BE2C (cell line): Measurements from ENCODE around the gene PHTF2.

ENCODE experiments used
- DNase-seq: peaks from one replicate; pipeline ENCODE4 v3.0.0-alpha.2; 2020
- H3K27me3 ChIP-seq: fragments of 250-450 bp; sonication (Bioruptor Pico); 2 replicates; pipeline ENCODE4 v1.5.1; 2020; ENCODE audit warnings: mild to moderate bottlenecking
- H3K36me3 ChIP-seq: fragments of 250-450 bp; sonication (Bioruptor Pico); 2 replicates; pipeline ENCODE4 v1.5.1; 2020; ENCODE audit warnings: mild to moderate bottlenecking
- H3K4me1 ChIP-seq: fragments of 250-450 bp; sonication (Bioruptor Pico); 2 replicates; pipeline ENCODE4 v1.5.1; 2020
- H3K4me3 ChIP-seq: 2 replicates; pipeline ENCODE4 v1.5.1; 2011; ENCODE audit warnings: low read depth, low read length
- H3K9me3 ChIP-seq: fragments of 250-450 bp; sonication (Bioruptor Pico); 2 replicates; pipeline ENCODE4 v1.5.1; 2020
- CTCF ChIP-seq: IDR thresholded peaks from 2 replicates; pipeline ENCODE4 v1.5.1; 2012; ENCODE audit warnings: mild to moderate bottlenecking, low read depth, low read length

Gene PHTF2

DNA sequence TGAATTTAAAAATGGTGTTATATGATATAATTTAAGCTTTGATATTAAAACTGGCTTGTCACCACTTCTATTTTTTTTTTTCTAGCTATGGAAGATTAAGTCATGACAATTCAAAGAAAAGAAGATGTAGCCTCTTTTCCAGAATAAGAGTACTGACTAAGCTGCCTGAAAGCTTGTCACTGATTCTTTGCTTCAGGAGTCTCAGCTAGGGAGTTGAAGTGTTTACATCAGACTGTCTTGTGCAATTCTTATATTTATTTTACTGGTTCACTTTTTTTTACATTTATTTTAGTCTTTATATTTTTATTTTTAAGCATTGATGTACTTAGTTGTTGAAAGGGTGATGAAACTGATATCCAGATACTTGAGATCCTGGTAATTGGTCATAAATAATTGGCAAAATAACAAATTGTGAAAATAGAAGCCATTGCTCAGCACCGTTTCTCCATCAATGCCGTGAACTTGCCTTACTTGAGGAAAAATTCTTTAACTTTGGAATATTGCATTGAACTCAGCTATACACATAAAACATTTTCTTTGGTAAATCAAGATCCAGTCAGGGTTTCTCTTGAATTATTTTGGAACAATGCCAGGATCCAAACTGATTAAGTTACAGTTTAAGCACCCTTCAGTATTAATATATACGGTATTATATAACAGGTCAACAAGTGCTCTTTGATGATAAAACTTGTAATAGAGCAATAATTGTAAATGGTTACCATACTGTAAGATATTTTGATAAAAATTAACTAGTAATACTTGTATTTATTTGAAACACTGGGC lies 156.4 kb downstream of the PHTF2 start:
- TF ChIP-seq CTCF = no peak
- Histone ChIP-seq H3K36me3 (0 out of 2 replicates have a peak, but pooled peaks cover 3% of the 10 kb centered on the region), H3K9me3 (no peaks in the 10 kb centered on the region), H3K4me3 (no peak overlapping the region), H3K27me3 (no peaks in the 10 kb centered on the region), H3K4me1 (no peaks in the 10 kb centered on the region)
- no peak for DNase-seq

DNA sequence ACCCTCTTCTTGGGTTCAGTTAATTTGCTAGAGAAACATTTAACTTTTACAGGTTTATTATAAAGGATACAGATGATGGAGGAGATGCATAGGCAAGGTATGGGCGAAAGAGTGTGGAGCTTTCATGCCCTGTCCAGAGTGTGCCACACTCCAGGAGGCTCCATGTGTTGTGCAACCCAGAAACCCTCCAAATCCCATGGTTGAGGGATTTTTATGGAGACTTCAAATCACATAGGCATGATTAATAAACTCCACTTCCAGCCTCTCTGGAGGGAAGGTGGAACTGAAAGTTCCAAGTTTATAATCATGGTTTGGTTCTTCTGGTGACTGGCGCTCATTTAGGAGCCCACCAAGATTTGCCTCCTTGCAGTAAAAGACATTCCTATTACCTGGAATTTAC lies 159.9 kb downstream of the PHTF2 start:
- DNase-seq = no peak
- H3K36me3 ChIP-seq = 0 out of 2 replicates have a peak, but pooled peaks cover 3% of the 10 kb centered on the region
- no peaks in the 10 kb centered on the region for H3K27me3 ChIP-seq
- H3K4me1 ChIP-seq = peaks cover 2% of the 10 kb centered on the region; the same call in 1 of the 2 replicates
- no peak for TF ChIP-seq CTCF
- no peak overlapping the region for H3K4me3 ChIP-seq
- H3K9me3 ChIP-seq = no peaks in the 10 kb centered on the region

- no peaks in the 10 kb centered on the region for H3K27me3 ChIP-seq
These were observed 160.5 kb downstream of the PHTF2 start for GRCh38 chr7:77959080-77959479.

DNA sequence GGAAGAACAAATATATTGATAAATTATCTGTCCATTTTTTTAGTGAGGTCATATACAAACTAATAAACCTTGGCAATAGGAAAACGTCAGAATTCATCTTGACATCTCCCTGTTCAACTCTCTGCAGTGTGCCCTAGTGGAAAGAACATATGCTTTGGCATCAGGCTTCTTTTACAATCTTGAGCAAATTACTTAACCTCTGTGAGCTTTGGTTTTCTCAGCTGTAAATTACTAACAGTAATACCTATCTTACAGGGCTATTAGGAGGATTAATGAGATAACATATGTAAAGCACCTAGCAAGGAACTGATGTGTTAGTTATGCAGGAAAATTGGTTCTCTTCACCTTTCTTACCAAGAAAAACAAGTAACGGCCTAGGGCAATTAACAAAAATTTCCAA lies 161.8 kb downstream of the PHTF2 start:
- no peak overlapping the region for H3K4me3 ChIP-seq

More at GRCh38 chr7:77959080-77959479, 160.5 kb downstream of the PHTF2 start:
- no peaks in the 10 kb centered on the region for H3K9me3 ChIP-seq
- H3K4me3 ChIP-seq = no peak overlapping the region
- H3K4me1 ChIP-seq = peaks cover 2% of the 10 kb centered on the region; the same call in 1 of the 2 replicates
- 0 out of 2 replicates have a peak, but pooled peaks cover 3% of the 10 kb centered on the region for H3K36me3 ChIP-seq
- no peak for TF ChIP-seq CTCF
- DNase-seq = no peak

GRCh38 chr7:77967429-77967828 lies 168.9 kb downstream of the PHTF2 start:
- TF ChIP-seq CTCF = no peak
- Histone ChIP-seq H3K4me3 (no peak overlapping the region), H3K27me3 (no peaks in the 10 kb centered on the region), H3K4me1 (no peaks in the 10 kb centered on the region), H3K9me3 (no peaks in the 10 kb centered on the region), H3K36me3 (no peaks in the 10 kb centered on the region)
- no peak for DNase-seq

More for the DNA sequence above, 161.8 kb downstream of the PHTF2 start:
- H3K27me3 ChIP-seq = no peaks in the 10 kb centered on the region
- H3K4me1 ChIP-seq = peaks cover 2% of the 10 kb centered on the region; the same call in 1 of the 2 replicates
- DNase-seq = no peak
- H3K36me3 ChIP-seq = 0 out of 2 replicates have a peak, but pooled peaks cover 3% of the 10 kb centered on the region
- H3K9me3 ChIP-seq = no peaks in the 10 kb centered on the region
- TF ChIP-seq CTCF = no peak

DNA sequence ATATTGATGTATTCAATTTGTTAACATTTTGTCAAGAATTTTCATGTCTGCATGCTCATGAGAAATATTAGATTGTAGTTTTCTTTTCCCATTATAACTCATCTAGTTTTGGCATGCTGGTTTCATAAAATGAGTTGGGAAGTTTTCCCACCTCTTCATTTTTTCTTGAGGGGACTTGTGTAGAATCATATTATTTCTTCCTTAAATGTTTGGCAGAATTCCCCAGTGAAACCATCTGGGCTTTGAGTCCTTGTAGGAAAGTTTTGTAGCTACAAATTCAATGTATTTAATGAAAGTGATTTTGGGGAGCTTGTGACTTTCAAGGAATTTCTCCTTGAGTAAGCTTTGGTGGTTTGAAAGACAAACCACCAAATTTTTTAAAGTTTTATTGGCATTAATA lies 173.2 kb downstream of the PHTF2 start:
- H3K9me3 ChIP-seq = no peaks in the 10 kb centered on the region
- no peaks in the 10 kb centered on the region for H3K27me3 ChIP-seq
- no peak overlapping the region for H3K4me3 ChIP-seq
- TF ChIP-seq CTCF = no peak
- H3K36me3 ChIP-seq = no peaks in the 10 kb centered on the region
- no peak for DNase-seq
- no peaks in the 10 kb centered on the region for H3K4me1 ChIP-seq
